ENCODE measurements around the gene ACE.

GRCh38 chr17:63478814-63479494 lies 2.1 kb downstream of the ACE start:
- TF ChIP-seq HNF4G (IDR thresholded peaks at IDR 0.05) (no peak), REST (IDR thresholded peaks at IDR 0.05) (no peak), ATF3 (IDR thresholded peaks at IDR 0.05) (no peak), ZBTB33 (IDR thresholded peaks at IDR 0.05) (no peak), MAX (IDR thresholded peaks at IDR 0.05) (no peak), YY1 (IDR thresholded peaks at IDR 0.05) (no peak), FOXA1 (IDR thresholded peaks at IDR 0.05) (no peak), EGR1 (IDR thresholded peaks at IDR 0.05; ENCODE audit: low read depth in 2 of 2) (no peak), GABPA (IDR thresholded peaks at IDR 0.05 in 1 of 2, conservative IDR thresholded peaks at IDR 0.05 in 1 of 2) (no peak), TAF1 (conservative IDR thresholded peaks at IDR 0.05) (no peak)
- TF ChIP-seq, protein P1, sequence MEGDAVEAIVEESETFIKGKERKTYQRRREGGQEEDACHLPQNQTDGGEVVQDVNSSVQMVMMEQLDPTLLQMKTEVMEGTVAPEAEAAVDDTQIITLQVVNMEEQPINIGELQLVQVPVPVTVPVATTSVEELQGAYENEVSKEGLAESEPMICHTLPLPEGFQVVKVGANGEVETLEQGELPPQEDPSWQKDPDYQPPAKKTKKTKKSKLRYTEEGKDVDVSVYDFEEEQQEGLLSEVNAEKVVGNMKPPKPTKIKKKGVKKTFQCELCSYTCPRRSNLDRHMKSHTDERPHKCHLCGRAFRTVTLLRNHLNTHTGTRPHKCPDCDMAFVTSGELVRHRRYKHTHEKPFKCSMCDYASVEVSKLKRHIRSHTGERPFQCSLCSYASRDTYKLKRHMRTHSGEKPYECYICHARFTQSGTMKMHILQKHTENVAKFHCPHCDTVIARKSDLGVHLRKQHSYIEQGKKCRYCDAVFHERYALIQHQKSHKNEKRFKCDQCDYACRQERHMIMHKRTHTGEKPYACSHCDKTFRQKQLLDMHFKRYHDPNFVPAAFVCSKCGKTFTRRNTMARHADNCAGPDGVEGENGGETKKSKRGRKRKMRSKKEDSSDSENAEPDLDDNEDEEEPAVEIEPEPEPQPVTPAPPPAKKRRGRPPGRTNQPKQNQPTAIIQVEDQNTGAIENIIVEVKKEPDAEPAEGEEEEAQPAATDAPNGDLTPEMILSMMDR (IDR thresholded peaks at IDR 0.05; ENCODE audit: low read depth, low read length, missing input control), result peak; percentile 77
